H9 (cell line): Measurements from ENCODE around the gene ABHD1. TPM values are rescaled to one million over a fixed set of nuclear protein-coding genes. Genes with fewer than 3 reads are reported as not detected.

ENCODE experiments used
- DNase-seq: peaks from one replicate; pipeline ENCODE4 v3.0.0-alpha.2; 2017
- H2AFZ ChIP-seq: one replicate; pipeline ENCODE4 v1.6.1; 2013; ENCODE audit warnings: mild to moderate bottlenecking, low read length, control low read depth, moderate library complexity
- H2AK5ac ChIP-seq: 2 replicates; pipeline ENCODE4 v1.6.1; 2013; ENCODE audit warnings: low read length, control low read depth, mixed read lengths; ENCODE audit not compliant: insufficient read length
- H2BK120ac ChIP-seq: one replicate; pipeline ENCODE4 v1.6.1; 2013; ENCODE audit warnings: low read depth, mild to moderate bottlenecking, low read length, control low read depth, inconsistent platforms; ENCODE audit not compliant: poor library complexity, severe bottlenecking
- H2BK12ac ChIP-seq: 2 replicates; pipeline ENCODE4 v1.6.1; 2013; ENCODE audit warnings: low read length, control low read depth, mixed read lengths, low read depth; ENCODE audit not compliant: insufficient read length
- H2BK15ac ChIP-seq: 2 replicates; pipeline ENCODE4 v1.6.1; 2013; ENCODE audit warnings: low read depth, low read length, control low read depth
- H2BK20ac ChIP-seq: one replicate; pipeline ENCODE4 v1.6.1; 2013; ENCODE audit warnings: low read depth, mild to moderate bottlenecking, low read length, control low read depth, inconsistent platforms; ENCODE audit not compliant: poor library complexity, severe bottlenecking
- H2BK5ac ChIP-seq: 2 replicates; pipeline ENCODE4 v1.6.1; 2013; ENCODE audit warnings: low read length, control low read depth, mixed read lengths; ENCODE audit not compliant: insufficient read length
- H3K14ac ChIP-seq: 2 replicates; pipeline ENCODE4 v1.6.1; 2013; ENCODE audit warnings: low read length, control low read depth; ENCODE audit not compliant: insufficient read depth
- H3K18ac ChIP-seq: 2 replicates; pipeline ENCODE4 v1.6.1; 2013; ENCODE audit warnings: low read depth, mild to moderate bottlenecking, mixed read lengths, low read length, control low read depth; ENCODE audit not compliant: insufficient read length
- H3K23ac ChIP-seq: 2 replicates; pipeline ENCODE4 v1.6.1; 2013; ENCODE audit warnings: low read length, control low read depth, mixed read lengths, low read depth; ENCODE audit not compliant: insufficient read length
- H3K23me2 ChIP-seq: 2 replicates; pipeline ENCODE4 v1.6.1; 2013; ENCODE audit warnings: low read depth, mild to moderate bottlenecking, mixed read lengths, low read length, control low read depth; ENCODE audit not compliant: insufficient read length, poor library complexity, severe bottlenecking
- H3K27ac ChIP-seq: 2 replicates; pipeline ENCODE4 v1.5.1; 2013; ENCODE audit warnings: low read length, control low read depth, mixed read lengths, low read depth; ENCODE audit not compliant: insufficient read length
- H3K27me3 ChIP-seq: 2 replicates; pipeline ENCODE4 v1.6.1; 2013; ENCODE audit warnings: low read length, control low read depth, inconsistent platforms; ENCODE audit not compliant: insufficient read depth
- H3K4ac ChIP-seq: 2 replicates; pipeline ENCODE4 v1.6.1; 2013; ENCODE audit warnings: low read depth, mild to moderate bottlenecking, control low read depth, inconsistent platforms, low read length, moderate library complexity
- H3K4me1 ChIP-seq: 2 replicates; pipeline ENCODE4 v1.6.1; 2013; ENCODE audit warnings: low read length, control low read depth, inconsistent platforms; ENCODE audit not compliant: insufficient read depth
- H3K4me2 ChIP-seq: 2 replicates; pipeline ENCODE4 v1.6.1; 2013; ENCODE audit warnings: low read length, control low read depth, mixed read lengths; ENCODE audit not compliant: insufficient read length, insufficient read depth
- H3K56ac ChIP-seq: 2 replicates; pipeline ENCODE4 v1.6.1; 2013; ENCODE audit warnings: low read depth, mild to moderate bottlenecking, mixed read lengths, low read length, control low read depth; ENCODE audit not compliant: insufficient read length
- H3K79me1 ChIP-seq: 2 replicates; pipeline ENCODE4 v1.6.1; 2013; ENCODE audit warnings: low read depth, mild to moderate bottlenecking, moderate library complexity, low read length, control low read depth, inconsistent platforms; ENCODE audit not compliant: insufficient read depth, poor library complexity, severe bottlenecking
- H3K79me2 ChIP-seq: 2 replicates; pipeline ENCODE4 v1.6.1; 2013; ENCODE audit warnings: low read length, control low read depth, inconsistent platforms; ENCODE audit not compliant: insufficient read depth
- H3K9ac ChIP-seq: 2 replicates; pipeline ENCODE4 v1.6.1; 2013; ENCODE audit warnings: low read length, control low read depth, mixed read lengths; ENCODE audit not compliant: insufficient read length; ENCODE audit errors: extremely low read depth
- H3K9me3 ChIP-seq: one replicate; pipeline ENCODE4 v1.6.1; 2013; ENCODE audit warnings: low read depth, low read length, inconsistent platforms; ENCODE audit not compliant: control insufficient read depth
- H3T11ph ChIP-seq: one replicate; pipeline ENCODE4 v1.6.1; 2013; ENCODE audit warnings: mild to moderate bottlenecking, low read length, control low read depth, inconsistent platforms
- H4K20me1 ChIP-seq: one replicate; pipeline ENCODE4 v1.6.1; 2013; ENCODE audit not compliant: control insufficient read depth, insufficient read length, insufficient read depth
- H4K5ac ChIP-seq: 2 replicates; pipeline ENCODE4 v1.6.1; 2013; ENCODE audit warnings: low read depth, mild to moderate bottlenecking, mixed read lengths, low read length, control low read depth; ENCODE audit not compliant: insufficient read length
- H4K8ac ChIP-seq: replicated peaks from 2 replicates; pipeline ENCODE4 v1.6.1; 2013; ENCODE audit warnings: low read length, control low read depth, mixed read lengths, low read depth; ENCODE audit not compliant: insufficient read length
- H4K91ac ChIP-seq: 2 replicates; pipeline ENCODE4 v1.6.1; 2013; ENCODE audit warnings: low read depth, mild to moderate bottlenecking, moderate library complexity, mixed read lengths, low read length, control low read depth; ENCODE audit not compliant: insufficient read length
- H3K27ac Mint-ChIP-seq, 3 experiments: 2 replicates in 2 of 3; 3 replicates in 1 of 3; pipeline ENCODE4 v1.8.0; 2020 to 2021; ENCODE audit warnings: mixed read lengths in 3 of 3, mild to moderate bottlenecking in 1 of 3, moderate library complexity in 1 of 3
- H3K27me3 Mint-ChIP-seq: 2 replicates; pipeline ENCODE4 v1.8.0; 2021; ENCODE audit warnings: low read depth, mild to moderate bottlenecking, moderate library complexity, mixed read lengths
- H3K36me3 Mint-ChIP-seq, 3 experiments: 2 replicates in 2 of 3; 3 replicates in 1 of 3; pipeline ENCODE4 v1.8.0; 2020 to 2021; ENCODE audit warnings: low read depth in 3 of 3, mixed read lengths in 3 of 3; ENCODE audit not compliant: insufficient read depth in 1 of 3
- H3K4me1 Mint-ChIP-seq, 2 experiments: 2 replicates each; pipeline ENCODE4 v1.8.0; 2020; ENCODE audit warnings: mixed read lengths in 2 of 2
- H3K4me3 Mint-ChIP-seq, 2 experiments: 2 replicates in 1 of 2; 3 replicates in 1 of 2; pipeline ENCODE4 v1.8.0; 2020 to 2021; ENCODE audit warnings: mild to moderate bottlenecking in 2 of 2, mixed read lengths in 2 of 2, moderate library complexity in 1 of 2
- H3K9me3 Mint-ChIP-seq, 2 experiments: 2 replicates in 1 of 2; 3 replicates in 1 of 2; pipeline ENCODE4 v1.8.0; 2020; ENCODE audit warnings: mild to moderate bottlenecking in 2 of 2, mixed read lengths in 2 of 2, moderate library complexity in 1 of 2
- CTCF ChIP-seq: fragments of 200-600 bp; sonication (generic); conservative IDR thresholded peaks from 3 replicates; pipeline ENCODE4 v1.8.0; 2021; ENCODE audit warnings: antibody characterized with exemption, mild to moderate bottlenecking
- WGBS: extraction: QIAGEN DNeasy Blood & Tissue Kit; methylation state at CpG from one replicate; pipeline ENCODE4 v1.1.7; 2013; ENCODE audit warnings: missing lambda C conversion rate, low lambda C conversion rate, mixed read lengths; ENCODE audit not compliant: insufficient read length; ENCODE audit errors: extremely low coverage; 5-methylcytosine and 5-hydroxymethylcytosine counted together
- total RNA-seq: library from RNA; stranded (reverse); gene quantifications from 2 replicates; pipeline ENCODE4 v1.2.1, GENCODE V29; 2021

The ABHD1 gene
- total RNA-seq, 1 experiment from 2014 or later: 0.31 TPM

GRCh38 chr2:27095745-27096651 lies 27.6 kb upstream of the ABHD1 start:
- peak overlapping the region in 2 of 3 experiments; percentile 68 to 82; a peak in 4 of 7 replicates for H3K27ac Mint-ChIP-seq
- peak overlapping the region; percentile 22 for H3K4me2 ChIP-seq
- peak overlapping the region; percentile 47 to 67 for H3K4me3 Mint-ChIP-seq
- no peak overlapping the region for H3K27ac ChIP-seq
- peak overlapping the region; percentile 18 for H3K18ac ChIP-seq
- H3K4me1 Mint-ChIP-seq: peaks cover 8 to 10% of the 10 kb centered on the region in 2 experiments
- H2BK120ac ChIP-seq: no peak overlapping the region
- no peaks in the 10 kb centered on the region for H3K79me2 ChIP-seq
- no peak overlapping the region for H4K91ac ChIP-seq
- no peak overlapping the region for H2AK5ac ChIP-seq
- peaks cover 3% of the 10 kb centered on the region for H4K20me1 ChIP-seq
- H2BK15ac ChIP-seq: no peak overlapping the region
- DNase-seq: peak; percentile 76
- no peak overlapping the region for H3K14ac ChIP-seq
- H2AFZ ChIP-seq: no peak overlapping the region
- no peak for TF ChIP-seq CTCF
- H3K23me2 ChIP-seq: no peaks in the 10 kb centered on the region
- no peak overlapping the region for H3K4ac ChIP-seq
- H2BK12ac ChIP-seq: no peak overlapping the region
- H3K27me3 ChIP-seq: no peaks in the 10 kb centered on the region
- no peak overlapping the region for H4K5ac ChIP-seq
- H4K8ac ChIP-seq: no peak overlapping the region
- no peaks in the 10 kb centered on the region; a peak in 1 of 5 replicates for H3K9me3 Mint-ChIP-seq
- H3K27me3 Mint-ChIP-seq: no peaks in the 10 kb centered on the region
- no peak overlapping the region for H3K56ac ChIP-seq
- H3T11ph ChIP-seq: no peak overlapping the region
- H2BK5ac ChIP-seq: no peak overlapping the region
- H3K4me1 ChIP-seq: no peaks in the 10 kb centered on the region
- no peak overlapping the region for H3K23ac ChIP-seq
- no peak overlapping the region for H3K9ac ChIP-seq
- no CpG with 5 or more reads among the region's 18 CpGs for WGBS
- H3K9me3 ChIP-seq: no peaks in the 10 kb centered on the region
- H2BK20ac ChIP-seq: no peak overlapping the region
- peaks cover 0 to 1% (median 0%) of the 10 kb centered on the region in 3 experiments; a peak in 3 of 7 replicates for H3K36me3 Mint-ChIP-seq
- no peaks in the 10 kb centered on the region for H3K79me1 ChIP-seq
